ENCODE measurements around the gene FOXRED2. TPM values are rescaled to one million over a fixed set of nuclear protein-coding genes. Genes with fewer than 3 reads are reported as not detected.

FOXRED2 gene
- total RNA-seq, 1 experiment from 2014 or later = 34.4 TPM

- H3K9ac ChIP-seq (ENCODE audit: extremely low read depth, insufficient read length, low read length) = no peak overlapping the region
- H3K4me2 ChIP-seq (ENCODE audit: insufficient read depth, insufficient read length, low read length) = peak overlapping the region; percentile 18
- H3K9me3 ChIP-seq (ENCODE audit: control insufficient read depth, low read depth, low read length) = no peaks in the 10 kb centered on the region
- no peak overlapping the region for H3K4ac ChIP-seq (ENCODE audit: low read depth, low read length)
- no peak overlapping the region for H2BK5ac ChIP-seq (ENCODE audit: insufficient read length, low read length)
- no peak overlapping the region for H4K5ac ChIP-seq (ENCODE audit: insufficient read length, low read depth, low read length)
- no CpG with 5 or more reads among the region's 60 CpGs for WGBS (ENCODE audit: extremely low coverage, insufficient read length, low lambda C conversion rate)
- H3K23me2 ChIP-seq (ENCODE audit: insufficient read length, low read depth, low read length, poor library complexity, severe bottlenecking) = peaks cover 4% of the 10 kb centered on the region
- H3K18ac ChIP-seq (ENCODE audit: insufficient read length, low read depth, low read length) = no peak overlapping the region
- H3K27me3 ChIP-seq (ENCODE audit: insufficient read depth, low read length) = no peaks in the 10 kb centered on the region
- no peaks in the 10 kb centered on the region for H3K79me1 ChIP-seq (ENCODE audit: insufficient read depth, low read depth, low read length, poor library complexity, severe bottlenecking)
- no peak overlapping the region for H2BK12ac ChIP-seq (ENCODE audit: insufficient read length, low read depth, low read length)
- Mint-ChIP-seq H3K36me3 (ENCODE audit: insufficient read depth in 1 of 3, low read depth in 3 of 3) (peaks cover 18 to 46% (median 42%) of the 10 kb centered on the region in 3 experiments), H3K27me3 (ENCODE audit: low read depth) (peaks cover 18% of the 10 kb centered on the region), H3K4me1 (peaks cover 8 to 21% of the 10 kb centered on the region in 2 experiments), H3K27ac (no peak overlapping the region), H3K9me3 (peaks cover 0 to 5% of the 10 kb centered on the region in 2 experiments; a peak in 3 of 5 replicates), H3K4me3 (peak overlapping the region; percentile 57 to 67)
- no peak overlapping the region for H2AFZ ChIP-seq (ENCODE audit: low read length)
- no peak overlapping the region for H2BK15ac ChIP-seq (ENCODE audit: low read depth, low read length)
- no peaks in the 10 kb centered on the region for H4K20me1 ChIP-seq (ENCODE audit: control insufficient read depth, insufficient read depth, insufficient read length)
- no peak overlapping the region for H3K14ac ChIP-seq (ENCODE audit: insufficient read depth, low read length)
- no peak overlapping the region for H3K27ac ChIP-seq (ENCODE audit: insufficient read length, low read depth, low read length)
- no peaks in the 10 kb centered on the region for H3K79me2 ChIP-seq (ENCODE audit: insufficient read depth, low read length)
- no peak overlapping the region for H2AK5ac ChIP-seq (ENCODE audit: insufficient read length, low read length)
- DNase-seq = peak; percentile 33
- no peak for TF ChIP-seq CTCF (conservative IDR thresholded peaks at IDR 0.05)
- no peaks in the 10 kb centered on the region for H3K4me1 ChIP-seq (ENCODE audit: insufficient read depth, low read length)
- no peak overlapping the region for H4K8ac ChIP-seq (replicated peaks; ENCODE audit: insufficient read length, low read depth, low read length)
- no peak overlapping the region for H2BK20ac ChIP-seq (ENCODE audit: low read depth, low read length, poor library complexity, severe bottlenecking)
- H2BK120ac ChIP-seq (ENCODE audit: low read depth, low read length, poor library complexity, severe bottlenecking) = no peak overlapping the region
- no peak overlapping the region for H3K23ac ChIP-seq (ENCODE audit: insufficient read length, low read depth, low read length)
- H4K91ac ChIP-seq (ENCODE audit: insufficient read length, low read depth, low read length) = no peak overlapping the region
- no peak overlapping the region for H3K56ac ChIP-seq (ENCODE audit: insufficient read length, low read depth, low read length)
- no peak overlapping the region for H3T11ph ChIP-seq (ENCODE audit: low read length)
Measured at GRCh38 chr22:36505998-36506635, 723 bp downstream of the FOXRED2 start.

Measured in H9 (cell line).